ENCODE results near the gene ATP8A2.

GRCh38 chr13:25939961-25940687, 568.4 kb downstream of the ATP8A2 start:
- TF ChIP-seq REST (IDR thresholded peaks at IDR 0.05; ENCODE audit: insufficient read depth in 1 of 2, low read depth in 2 of 2, low read length in 1 of 2) (no peak), TCF7L2 (IDR thresholded peaks at IDR 0.05; ENCODE audit: low read depth, low read length) (no peak), CTCF (IDR thresholded peaks at IDR 0.05) (no peak)

Data from Panc1 (cell line).